NCI-H748 (cell line): ENCODE data around the gene SYT14.
"Not testable (repeated sequence)": the region's sequence is repeated elsewhere in the genome, so short reads cannot be mapped to it uniquely, and the experiment has no call there.

ENCODE experiments used
- DNase-seq: peaks from one replicate; lab custom pipeline; 2025; ENCODE audit not compliant: unreplicated experiment; lab: John Stamatoyannopoulos, UW

SYT14 gene

DNA sequence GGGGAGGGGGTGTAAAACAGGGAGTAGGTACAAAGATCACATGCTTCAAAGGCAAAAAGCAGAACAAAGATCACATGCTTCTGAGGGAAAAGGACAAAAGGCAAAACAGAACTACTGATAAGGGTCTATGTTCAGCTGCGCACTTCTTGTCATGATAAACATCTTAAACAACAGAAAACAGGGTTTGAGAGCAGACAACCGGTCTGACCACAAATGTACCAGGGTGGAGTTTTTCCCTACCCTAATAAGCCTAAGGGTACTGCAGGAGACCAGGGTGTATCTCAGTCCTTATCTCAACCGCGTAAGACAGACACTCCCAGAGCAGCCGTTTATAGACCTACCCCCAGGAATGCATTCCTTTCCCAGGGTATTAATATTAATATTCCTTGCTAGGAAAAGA is 258.2 kb downstream of the SYT14 start:
- DNase-seq = not testable (repeated sequence)

GRCh38 chr1:210198840-210199239 is 260.8 kb downstream of the SYT14 start:
- no peak for DNase-seq

GRCh38 chr1:210200124-210200736 is 262.2 kb downstream of the SYT14 start:
- DNase-seq = no peak

- DNase-seq = no peak
Measured at GRCh38 chr1:210201681-210202080, 263.7 kb downstream of the SYT14 start.

DNA sequence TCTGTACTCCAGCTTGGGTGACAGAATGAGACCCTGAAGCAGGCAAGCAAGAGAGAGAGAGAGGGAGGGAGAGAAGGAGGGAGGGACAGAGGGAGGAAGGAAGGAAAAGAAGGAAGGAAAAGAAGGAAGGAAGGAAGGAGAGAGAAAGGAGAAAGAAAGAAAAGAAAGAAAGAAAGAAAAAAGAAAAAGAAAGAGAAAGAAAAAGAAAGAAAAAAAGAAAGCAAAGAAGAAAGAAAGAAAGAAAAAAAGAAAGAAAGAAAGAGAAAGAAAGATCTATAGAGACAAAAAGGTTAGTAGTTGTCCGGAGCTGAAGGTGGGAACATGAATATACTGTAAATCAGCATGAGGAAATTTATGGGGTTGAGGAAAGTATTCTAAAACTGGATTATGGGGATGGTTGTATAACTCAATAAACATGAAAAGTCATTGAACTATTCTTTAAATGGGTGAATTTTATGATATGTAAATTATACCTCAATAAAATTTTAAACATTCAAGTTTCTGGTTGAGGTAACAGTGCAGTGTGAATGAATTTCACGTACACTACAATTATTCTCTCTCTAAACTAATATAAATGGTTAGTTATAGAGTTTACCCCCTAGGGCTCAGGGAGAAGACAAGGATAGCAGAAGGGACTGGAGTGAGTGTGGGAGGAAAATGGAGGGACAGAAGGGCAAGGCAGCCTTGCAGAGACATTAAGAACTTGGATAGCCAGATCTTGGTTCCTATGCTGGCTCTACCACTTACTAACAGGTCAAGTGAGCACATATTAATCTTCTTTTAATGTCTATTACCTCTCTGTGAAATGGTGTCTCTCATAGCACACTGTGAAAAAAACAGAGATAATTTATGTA is 269.8 kb downstream of the SYT14 start:
- DNase-seq = no peak

DNA sequence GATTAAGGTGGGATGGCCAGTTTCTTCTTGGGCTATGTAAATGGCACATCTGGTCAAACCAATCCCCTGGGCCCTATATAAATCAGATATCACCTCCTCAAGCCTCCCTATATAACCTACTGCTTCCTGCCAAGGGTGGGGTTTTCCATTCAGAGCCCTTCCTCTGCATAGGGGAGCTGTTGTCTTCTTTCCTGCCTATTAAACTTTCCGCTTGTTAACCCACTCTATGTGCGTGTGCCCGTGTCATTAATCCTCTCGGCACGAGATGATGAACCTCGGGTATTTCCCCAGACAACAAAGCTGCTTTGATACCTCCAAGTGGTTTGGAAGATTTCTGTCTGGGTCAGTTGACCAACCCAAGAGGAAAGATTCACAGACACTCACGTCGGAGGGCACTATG is 275.3 kb downstream of the SYT14 start:
- DNase-seq = no peak

DNA sequence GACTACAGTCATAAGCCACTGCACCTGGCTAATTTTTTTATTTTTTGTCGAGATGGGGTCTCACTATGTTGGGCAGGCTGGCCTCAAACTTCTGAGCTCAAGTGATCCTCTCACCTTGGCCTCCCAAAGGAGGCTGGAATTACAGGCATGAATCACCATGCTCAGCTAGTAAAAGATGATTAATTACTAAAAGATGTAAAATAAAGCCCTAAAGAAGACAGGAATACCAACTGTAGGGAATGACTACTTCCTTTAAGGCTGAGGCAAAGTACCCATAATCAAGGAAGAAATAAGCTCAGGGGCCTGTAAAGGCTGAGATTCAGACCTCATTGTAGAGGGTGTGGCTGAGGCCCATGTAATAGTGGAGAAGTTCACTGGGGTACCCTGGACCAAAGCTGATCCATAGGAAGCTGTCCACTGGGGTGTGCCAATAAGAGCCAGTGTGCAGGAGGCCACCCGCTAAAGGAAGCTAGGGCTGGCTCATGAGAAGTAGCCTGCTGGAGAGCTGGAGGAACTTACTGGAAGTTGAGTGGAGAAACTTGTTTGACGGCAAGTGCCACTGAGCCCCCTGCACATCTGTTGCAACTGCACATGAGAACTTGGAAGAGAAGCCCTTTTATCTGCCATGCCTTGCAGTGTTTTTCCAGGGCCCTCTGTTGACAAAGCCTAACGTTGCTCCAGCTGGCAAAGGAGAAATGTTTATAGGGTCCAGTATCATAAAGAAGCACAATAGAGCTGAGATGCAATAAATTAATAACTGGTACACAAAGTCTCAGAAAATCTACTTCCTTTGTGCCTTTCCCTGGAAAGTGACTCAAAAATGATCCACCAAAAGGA is 276.8 kb downstream of the SYT14 start:
- DNase-seq = no peak

- DNase-seq = no peak
Measured at GRCh38 chr1:210217482-210217881, 279.5 kb downstream of the SYT14 start.

- no peak for DNase-seq
Measured at GRCh38 chr1:210218047-210218446, 280.0 kb downstream of the SYT14 start.
